KOPT-K1 (cell line): Measurements from ENCODE around the gene GCHFR.
A peak's percentile ranks its signal among the peaks of the same experiment; 100 is the strongest.

Source experiments
- H3K27ac ChIP-seq: fragments of 200-600 bp; sonication (generic); 2 replicates; pipeline ENCODE4 v1.5.1; 2016; ENCODE audit warnings: antibody characterized with exemption, mild to moderate bottlenecking, low read depth, low read length; ENCODE audit not compliant: poor library complexity, severe bottlenecking
- H3K36me3 ChIP-seq: fragments of 200-600 bp; sonication (generic); 2 replicates; pipeline ENCODE4 v1.5.1; 2017; ENCODE audit warnings: antibody characterized with exemption, mild to moderate bottlenecking, low read length, moderate library complexity; ENCODE audit not compliant: insufficient read depth
- H3K9me3 ChIP-seq: fragments of 200-600 bp; sonication (generic); 2 replicates; pipeline ENCODE4 v1.5.1; 2017; ENCODE audit warnings: antibody characterized with exemption, low read length, mild to moderate bottlenecking; ENCODE audit not compliant: insufficient read depth, poor library complexity, severe bottlenecking

GCHFR gene

GRCh38 chr15:40782609-40783227 is 18.9 kb downstream of the GCHFR start:
- H3K9me3 ChIP-seq, result no peaks in the 10 kb centered on the region
- peaks cover 18% of the 10 kb centered on the region; the same call in 1 of the 2 replicates for H3K36me3 ChIP-seq
- no peak overlapping the region for H3K27ac ChIP-seq

- Histone ChIP-seq H3K9me3 (no peaks in the 10 kb centered on the region), H3K36me3 (no peaks in the 10 kb centered on the region), H3K27ac (no peak overlapping the region)
These were observed 21.3 kb downstream of the GCHFR start for GRCh38 chr15:40785164-40785563.

GRCh38 chr15:40785814-40786213 is 21.9 kb downstream of the GCHFR start:
- no peaks in the 10 kb centered on the region for H3K9me3 ChIP-seq
- H3K27ac ChIP-seq, result no peak overlapping the region
- no peaks in the 10 kb centered on the region for H3K36me3 ChIP-seq

- Histone ChIP-seq H3K27ac (no peak overlapping the region), H3K9me3 (no peaks in the 10 kb centered on the region)
These were observed 23.5 kb downstream of the GCHFR start for GRCh38 chr15:40787344-40787841.

GRCh38 chr15:40787991-40788390 is 24.1 kb downstream of the GCHFR start:
- Histone ChIP-seq H3K27ac (peak overlapping the region; percentile 16), H3K9me3 (no peaks in the 10 kb centered on the region), H3K36me3 (no peaks in the 10 kb centered on the region)

More at GRCh38 chr15:40787344-40787841, 23.5 kb downstream of the GCHFR start:
- no peaks in the 10 kb centered on the region for H3K36me3 ChIP-seq

GRCh38 chr15:40789119-40789518 is 25.3 kb downstream of the GCHFR start:
- Histone ChIP-seq H3K36me3 (no peaks in the 10 kb centered on the region), H3K27ac (no peak overlapping the region), H3K9me3 (no peaks in the 10 kb centered on the region)

- H3K9me3 ChIP-seq, result no peaks in the 10 kb centered on the region
- H3K36me3 ChIP-seq, result no peaks in the 10 kb centered on the region
- no peak overlapping the region for H3K27ac ChIP-seq
These were observed 26.1 kb downstream of the GCHFR start for GRCh38 chr15:40789999-40790398.

GRCh38 chr15:40790718-40791117 is 26.9 kb downstream of the GCHFR start:
- Histone ChIP-seq H3K27ac (no peak overlapping the region), H3K9me3 (no peaks in the 10 kb centered on the region), H3K36me3 (no peaks in the 10 kb centered on the region)

GRCh38 chr15:40792394-40792793 is 28.5 kb downstream of the GCHFR start:
- H3K36me3 ChIP-seq, result no peaks in the 10 kb centered on the region
- H3K27ac ChIP-seq, result no peak overlapping the region
- no peaks in the 10 kb centered on the region for H3K9me3 ChIP-seq

GRCh38 chr15:40793216-40793989 is 29.5 kb downstream of the GCHFR start:
- Histone ChIP-seq H3K9me3 (no peaks in the 10 kb centered on the region), H3K36me3 (no peaks in the 10 kb centered on the region), H3K27ac (no peak overlapping the region)

GRCh38 chr15:40796041-40796440 is 32.2 kb downstream of the GCHFR start:
- 0 out of 2 replicates have a peak, but pooled peaks cover 5% of the 10 kb centered on the region for H3K36me3 ChIP-seq
- no peak overlapping the region for H3K27ac ChIP-seq
- no peaks in the 10 kb centered on the region for H3K9me3 ChIP-seq

GRCh38 chr15:40796512-40796911 is 32.6 kb downstream of the GCHFR start:
- no peak overlapping the region for H3K27ac ChIP-seq

GRCh38 chr15:40799523-40799922 is 35.7 kb downstream of the GCHFR start:
- Histone ChIP-seq H3K27ac (no peak overlapping the region), H3K9me3 (no peaks in the 10 kb centered on the region), H3K36me3 (0 out of 2 replicates have a peak, but pooled peaks cover 9% of the 10 kb centered on the region)

More at GRCh38 chr15:40796512-40796911, 32.6 kb downstream of the GCHFR start:
- 0 out of 2 replicates have a peak, but pooled peaks cover 5% of the 10 kb centered on the region for H3K36me3 ChIP-seq
- H3K9me3 ChIP-seq, result no peaks in the 10 kb centered on the region

- H3K27ac ChIP-seq, result no peak overlapping the region
- 0 out of 2 replicates have a peak, but pooled peaks cover 9% of the 10 kb centered on the region for H3K36me3 ChIP-seq
- no peaks in the 10 kb centered on the region for H3K9me3 ChIP-seq
These were observed 39.2 kb downstream of the GCHFR start for GRCh38 chr15:40803076-40803475.

GRCh38 chr15:40803688-40804087 is 39.8 kb downstream of the GCHFR start:
- Histone ChIP-seq H3K36me3 (0 out of 2 replicates have a peak, but pooled peaks cover 9% of the 10 kb centered on the region), H3K9me3 (no peaks in the 10 kb centered on the region), H3K27ac (no peak overlapping the region)
